ENCODE measurements around the gene SCN1B.
A peak's percentile ranks its signal among the peaks of the same experiment; 100 is the strongest.
"Not testable (repeated sequence)": the region's sequence is repeated elsewhere in the genome, so short reads cannot be mapped to it uniquely, and the experiment has no call there.

Gene SCN1B

DNA sequence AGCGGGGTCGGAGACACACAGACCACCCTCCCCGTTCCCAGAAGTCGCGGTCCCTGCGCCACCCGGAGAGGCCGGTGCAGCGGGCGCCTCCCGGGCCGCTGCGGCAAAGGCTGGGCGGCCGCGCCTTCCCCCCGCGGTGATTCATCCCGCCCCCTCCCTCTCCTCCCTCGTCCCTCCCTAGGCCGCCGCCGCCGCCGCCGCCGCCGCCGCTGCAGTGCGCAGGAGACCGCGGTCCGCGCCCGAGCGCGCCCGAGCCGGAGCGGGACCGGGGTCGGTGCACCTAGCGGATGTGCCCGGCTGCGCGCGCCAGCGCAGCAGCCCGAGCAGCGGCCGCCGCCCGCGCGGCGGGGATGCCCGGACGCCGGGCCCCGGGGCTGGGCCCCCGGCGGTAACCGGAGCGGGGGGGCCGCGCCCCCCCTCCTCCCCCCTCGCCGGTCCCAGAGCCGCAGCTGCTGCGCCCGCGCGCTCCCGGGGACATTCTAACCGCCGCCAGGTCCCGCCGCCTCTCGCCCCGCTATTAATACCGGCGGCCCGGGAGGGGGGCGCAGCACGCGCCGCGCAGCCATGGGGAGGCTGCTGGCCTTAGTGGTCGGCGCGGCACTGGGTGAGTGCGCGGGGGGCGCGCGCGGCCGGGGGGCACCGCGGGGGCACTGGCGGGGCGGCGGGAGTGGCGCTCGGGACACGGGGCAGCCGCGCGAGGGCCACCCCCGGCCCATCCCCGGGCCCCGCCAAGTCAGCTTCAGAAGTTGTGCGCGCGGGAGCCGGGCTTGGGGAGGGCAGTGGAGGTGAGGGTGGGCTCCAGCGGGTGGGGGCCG lies at the start of gene SCN1B:
Gene SCN1B, plus strand, starts transcription at position 214 of the 815 bp plus-strand sequence. Its CDS starts 351 bp downstream, at position 565.
- DNase-seq: peak; percentile 25

DNA sequence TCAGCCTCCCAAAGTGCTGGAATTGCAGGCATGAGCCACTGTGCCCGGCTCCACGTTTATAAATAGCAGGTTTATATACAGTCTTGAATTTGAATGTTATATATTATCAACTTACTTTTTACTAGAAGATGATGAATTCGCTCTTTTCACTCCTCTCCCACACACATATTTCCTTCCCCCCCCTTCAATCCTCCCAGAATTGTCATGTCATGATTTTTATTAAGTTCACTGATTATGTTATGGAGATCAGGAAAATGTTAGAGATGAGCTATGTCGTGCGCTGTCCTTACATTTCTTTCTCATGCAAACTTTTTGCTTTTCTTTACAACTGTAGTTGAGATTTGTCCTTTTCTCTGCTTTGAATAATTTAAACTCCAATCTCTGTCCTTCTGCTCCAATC lies 48.0 kb upstream of the SCN1B start:
- no peak for DNase-seq

DNA sequence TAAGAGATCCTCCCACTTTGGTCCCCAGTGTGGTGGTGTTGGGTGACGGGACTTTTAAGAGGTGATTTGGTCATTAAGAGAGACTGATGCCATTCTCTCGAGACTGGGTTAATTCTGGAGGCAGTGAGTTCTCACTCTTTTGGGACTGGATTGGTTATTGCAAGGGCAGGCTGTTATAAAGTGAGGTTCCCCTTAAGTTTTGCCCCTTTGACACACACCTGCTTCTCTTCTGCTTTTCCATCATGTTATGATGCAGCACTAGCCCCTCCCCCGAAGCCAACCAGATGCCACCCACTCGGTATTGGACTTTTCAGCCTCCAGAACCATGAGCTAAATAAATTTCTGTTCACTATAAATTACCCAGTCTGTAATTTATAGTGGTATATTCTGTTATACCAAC lies 46.5 kb upstream of the SCN1B start:
- no peak for DNase-seq

DNA sequence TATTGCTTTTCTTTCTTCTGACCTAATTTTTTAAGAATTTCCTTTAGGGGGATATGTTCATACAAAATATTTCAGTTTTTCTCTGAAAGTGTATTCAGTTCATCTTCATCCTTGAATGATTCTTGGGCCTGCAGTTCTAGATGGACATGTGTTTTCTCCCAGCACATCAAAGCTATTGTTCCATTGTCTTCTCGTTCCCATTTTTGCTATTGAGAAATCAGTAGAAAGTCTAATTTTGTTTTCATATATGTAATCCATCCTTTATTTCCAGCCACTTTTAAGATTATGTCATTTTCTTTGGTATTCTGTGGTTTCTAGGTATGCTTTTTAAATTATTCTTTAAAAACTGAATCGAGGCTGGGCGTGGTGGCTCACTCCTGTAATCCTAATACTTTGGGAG lies 46.0 kb upstream of the SCN1B start:
- no peak for DNase-seq

DNA sequence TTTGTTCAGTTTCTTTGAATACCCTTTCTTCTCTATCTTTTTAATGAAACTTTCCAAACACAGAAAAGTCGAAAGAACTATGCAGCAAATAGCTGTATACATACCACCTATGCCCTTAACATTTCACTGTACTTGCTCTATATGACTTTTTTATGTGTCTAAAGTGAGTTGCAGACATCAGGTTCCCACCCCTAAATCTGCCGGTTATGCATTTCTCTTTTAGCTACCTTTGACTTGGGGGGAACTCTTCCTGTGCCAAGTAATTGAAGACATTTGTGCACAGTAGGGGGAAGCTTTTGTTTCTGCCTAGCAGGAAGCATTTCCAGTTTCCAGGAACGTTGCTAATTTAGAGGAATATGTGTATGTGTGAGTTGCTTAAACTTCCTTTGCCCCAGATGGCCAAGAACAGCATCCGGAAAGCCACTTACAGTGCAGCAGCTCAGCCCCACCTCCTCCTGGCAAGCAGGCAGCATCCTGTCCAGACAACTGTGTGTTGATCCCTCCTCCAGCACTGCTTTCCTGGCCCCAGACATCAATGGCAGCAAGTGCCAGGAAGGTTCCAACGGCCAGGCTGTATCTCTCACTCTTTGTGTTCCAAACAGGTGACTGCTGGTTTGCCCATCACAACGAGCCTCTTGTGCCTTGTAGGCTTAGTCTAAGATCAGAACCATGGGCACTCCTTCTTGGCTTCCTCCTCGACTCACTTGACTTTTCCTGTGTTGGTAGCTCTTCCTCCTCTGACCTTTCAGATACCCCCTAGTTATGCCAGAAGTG lies 44.8 kb upstream of the SCN1B start:
- DNase-seq: no peak

DNA sequence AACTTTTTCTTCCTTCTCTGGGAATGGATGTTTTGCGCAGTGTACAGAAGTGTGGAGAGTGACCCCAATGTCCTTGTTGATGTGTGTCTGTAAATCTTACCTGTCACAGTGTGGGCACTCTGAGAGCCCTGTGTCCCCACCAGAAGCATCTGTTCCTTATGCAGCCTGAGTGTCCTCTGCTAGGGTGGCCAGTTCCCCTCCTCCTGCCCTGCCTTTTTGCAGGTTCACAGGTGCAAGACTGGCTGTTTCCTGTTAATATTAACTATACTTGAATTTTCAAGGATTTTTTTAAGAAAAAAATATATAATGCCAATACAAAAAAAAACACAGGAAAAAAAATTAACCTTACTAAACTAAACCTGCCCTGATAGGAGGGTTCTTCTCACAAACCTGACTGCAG lies 42.2 kb upstream of the SCN1B start:
- no peak for DNase-seq

DNA sequence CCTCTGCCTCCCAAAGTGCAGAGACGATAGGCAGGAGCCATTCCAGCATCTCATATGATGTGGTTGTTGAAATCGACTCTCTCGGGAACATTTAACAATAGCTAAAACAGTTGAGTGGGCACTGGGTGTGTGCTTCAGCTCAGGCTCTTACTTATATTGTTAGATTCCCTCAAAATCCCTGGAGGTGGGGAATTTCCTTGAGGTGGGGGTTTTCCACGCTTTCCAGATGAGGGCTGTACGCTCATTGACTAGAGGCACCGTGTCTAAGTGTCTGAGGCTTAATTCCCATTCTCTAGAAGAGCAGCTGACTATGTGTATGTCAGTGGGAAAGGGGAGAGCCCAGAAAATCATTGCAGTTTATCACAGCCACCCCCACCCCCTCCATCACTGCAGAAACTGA lies 41.0 kb upstream of the SCN1B start:
- DNase-seq: no peak

DNA sequence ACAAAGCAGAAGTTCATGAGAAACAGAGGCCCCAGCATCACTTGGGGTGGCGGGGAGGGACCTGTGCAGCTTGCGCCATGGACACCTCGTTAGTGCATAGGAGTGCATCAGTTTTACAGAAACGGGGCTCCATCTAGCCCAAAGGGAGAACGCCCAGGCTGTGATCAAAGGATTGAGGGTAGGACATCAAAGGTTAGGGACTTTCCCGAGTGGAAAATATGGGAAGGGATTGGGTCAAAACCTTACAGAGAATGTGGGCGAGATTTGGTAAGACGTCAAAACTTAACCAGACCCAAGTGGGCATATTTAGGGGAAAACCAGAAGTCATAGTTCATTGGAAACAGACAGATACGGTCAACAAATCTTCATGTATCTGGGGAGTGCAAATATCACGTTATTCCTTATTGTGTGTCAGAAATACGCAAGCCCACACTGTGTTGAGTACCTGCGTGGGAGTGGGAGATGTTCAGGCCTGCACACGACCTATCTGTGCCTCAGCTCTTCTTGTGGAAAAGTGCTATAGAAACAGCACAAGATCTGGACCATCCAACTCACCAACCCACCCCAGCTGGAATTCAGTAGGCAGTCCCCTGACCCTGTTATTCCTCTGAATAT lies 39.6 kb upstream of the SCN1B start:
- DNase-seq: no peak

DNA sequence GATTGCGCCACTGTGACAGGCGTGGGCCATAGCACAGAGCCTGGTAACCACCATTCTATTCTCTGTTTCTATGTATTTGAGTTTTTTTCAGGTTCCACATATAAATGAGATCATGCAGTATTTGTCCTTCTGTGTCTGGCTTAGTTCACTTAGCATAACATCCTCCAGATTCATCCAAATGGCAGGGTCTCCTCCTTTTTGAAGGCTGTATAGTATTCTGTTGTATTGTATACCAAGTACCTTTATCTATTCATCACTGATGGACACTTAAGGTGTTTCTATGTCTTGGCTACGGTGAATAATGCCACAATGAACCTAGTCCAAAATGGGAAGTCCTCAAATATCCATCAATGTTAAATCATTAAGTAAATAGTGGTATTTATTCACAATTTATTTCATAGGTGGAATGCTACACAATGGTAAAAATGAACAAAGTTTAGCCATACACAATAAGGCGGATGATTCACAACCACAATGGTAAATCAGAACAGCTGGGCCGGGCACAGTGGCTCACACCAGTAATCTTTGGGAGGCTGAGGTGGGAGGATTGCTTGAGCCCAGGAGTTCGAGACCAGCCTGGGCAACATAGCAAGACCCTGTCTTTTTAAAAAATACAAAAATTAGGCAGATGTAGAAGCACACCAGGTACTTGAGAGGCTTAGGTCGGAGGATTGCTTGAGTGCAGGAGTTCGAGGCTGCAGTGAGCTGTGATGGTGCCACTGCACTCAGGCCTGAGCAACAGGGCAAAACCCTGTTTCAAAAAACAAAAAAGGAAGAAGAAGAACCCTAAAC lies 38.5 kb upstream of the SCN1B start:
- DNase-seq: no peak

DNA sequence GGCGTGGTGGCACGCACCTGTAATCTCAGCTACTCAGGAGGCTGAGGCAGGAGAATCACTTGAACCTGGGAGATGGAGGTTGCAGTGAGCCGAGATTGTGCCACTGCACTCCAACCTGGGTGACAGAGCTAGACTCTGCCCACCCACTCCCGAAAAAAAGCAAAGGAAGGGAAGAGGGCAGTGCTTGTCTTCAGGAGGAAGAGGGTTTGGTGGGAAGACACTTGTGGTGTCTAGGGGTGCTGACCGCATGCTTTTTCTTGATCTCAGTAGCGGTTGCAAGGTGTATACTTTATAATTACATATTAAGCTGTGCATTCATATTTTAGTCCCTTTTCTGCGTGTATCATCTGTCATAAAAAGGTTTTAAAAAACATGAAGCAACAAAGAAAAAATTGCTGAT lies 37.7 kb upstream of the SCN1B start:
- not testable (repeated sequence) for DNase-seq

DNA sequence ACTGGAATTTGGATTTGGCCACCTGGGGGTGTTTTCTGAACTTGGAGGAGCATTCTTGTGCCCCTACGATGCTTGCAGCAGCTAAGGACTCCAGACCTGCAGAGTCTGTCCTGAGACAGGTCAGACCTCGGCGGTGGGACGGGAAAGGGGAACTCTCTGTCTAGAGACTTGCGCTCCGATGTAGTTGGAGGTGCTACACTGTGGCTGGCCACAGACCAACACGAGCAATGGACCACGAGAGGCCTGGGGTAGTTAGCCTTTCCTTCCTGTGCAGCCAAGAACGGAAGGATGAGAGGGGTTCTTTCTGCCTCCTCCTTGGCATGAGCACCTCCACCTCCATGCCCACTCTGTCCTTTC lies 36.0 kb upstream of the SCN1B start:
- DNase-seq: no peak

DNA sequence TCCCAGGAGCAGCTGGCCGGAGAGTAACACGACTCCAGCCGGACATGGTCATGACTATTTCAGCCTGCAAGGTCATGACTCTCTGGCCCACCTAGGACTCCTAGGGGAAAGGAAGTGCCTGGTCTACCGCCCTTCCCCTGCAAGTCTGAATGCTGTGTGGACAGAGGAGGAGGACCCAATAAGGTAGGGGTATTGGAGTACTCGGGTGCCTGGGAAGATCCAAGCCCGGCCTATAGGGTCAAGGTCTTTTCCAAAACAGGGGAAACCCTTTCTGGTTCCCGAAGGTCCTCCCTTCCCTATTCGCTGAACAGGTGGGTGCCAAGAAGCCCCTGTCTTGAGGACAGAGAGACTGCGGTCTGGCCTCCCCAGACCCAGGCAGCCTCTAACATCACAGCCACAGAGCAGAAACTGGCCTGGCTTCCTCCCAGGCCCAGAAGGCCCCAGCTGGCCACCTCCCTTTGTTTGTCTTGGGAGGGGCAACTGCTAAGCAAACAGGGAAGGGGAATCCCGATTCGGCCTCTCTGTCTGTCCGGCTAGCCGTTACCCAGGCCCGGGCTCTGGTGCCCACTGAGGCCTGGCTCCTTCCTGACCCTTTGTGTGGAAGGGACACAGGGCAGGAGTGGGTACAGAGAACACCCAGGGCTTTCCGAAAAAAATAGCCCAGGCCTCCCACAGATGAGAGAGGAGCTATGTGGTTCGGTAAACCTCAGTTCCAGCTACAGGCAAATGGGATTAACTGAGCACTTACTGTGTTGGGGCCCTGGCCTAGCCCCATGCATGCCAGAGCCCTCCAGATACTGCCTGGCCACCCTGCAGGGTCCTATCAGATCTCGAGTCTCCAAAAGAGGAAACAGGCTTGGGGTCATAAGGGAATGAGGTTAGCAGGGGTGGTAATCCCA lies 35.4 kb upstream of the SCN1B start:
- DNase-seq: no peak

DNA sequence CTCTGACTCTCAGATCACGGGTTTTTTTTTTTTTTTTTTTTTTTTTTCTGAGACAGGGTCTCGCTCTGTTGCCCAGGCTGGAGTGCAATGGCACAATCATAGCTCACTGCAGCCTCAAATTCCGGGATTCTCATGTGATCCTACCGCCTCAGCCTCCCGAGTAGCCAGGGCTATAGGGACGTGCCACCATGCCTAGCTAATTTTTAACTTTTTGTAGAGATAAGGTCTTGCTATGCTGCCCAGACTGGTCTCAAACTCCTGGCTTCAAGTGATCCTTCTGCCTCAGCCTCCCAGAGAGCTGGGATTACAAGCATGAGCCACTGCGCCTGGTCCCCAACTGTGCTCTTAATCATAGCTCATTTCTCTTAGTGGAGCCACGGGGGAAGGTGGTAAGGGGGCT lies 34.7 kb upstream of the SCN1B start:
- DNase-seq: no peak

DNA sequence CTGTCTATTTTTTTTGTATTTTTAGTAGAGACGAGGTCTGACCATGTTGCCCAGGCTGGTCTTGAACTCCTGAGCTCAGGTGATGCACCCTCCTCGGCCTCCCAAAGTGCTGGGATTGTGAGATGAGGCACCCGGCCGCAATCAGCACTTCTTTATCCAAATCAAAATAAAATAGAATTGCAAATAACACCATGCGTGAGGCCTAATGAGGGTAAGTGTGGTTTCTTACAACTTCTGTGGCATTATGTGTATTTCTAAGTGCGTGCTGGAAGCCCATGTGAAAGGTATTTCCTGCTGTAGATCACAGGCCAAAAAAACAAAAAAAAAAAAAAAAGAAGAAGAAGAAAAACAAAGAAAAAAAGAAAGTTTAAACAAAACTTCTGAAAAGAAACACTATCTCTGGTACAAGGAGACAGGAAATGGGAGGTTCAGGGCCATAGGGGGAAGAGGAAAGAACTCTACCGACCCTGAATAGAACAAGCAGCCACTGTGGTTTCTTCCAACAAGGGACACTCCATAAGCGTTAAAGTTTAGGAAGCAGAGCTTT lies 33.1 kb upstream of the SCN1B start:
- DNase-seq: no peak

DNA sequence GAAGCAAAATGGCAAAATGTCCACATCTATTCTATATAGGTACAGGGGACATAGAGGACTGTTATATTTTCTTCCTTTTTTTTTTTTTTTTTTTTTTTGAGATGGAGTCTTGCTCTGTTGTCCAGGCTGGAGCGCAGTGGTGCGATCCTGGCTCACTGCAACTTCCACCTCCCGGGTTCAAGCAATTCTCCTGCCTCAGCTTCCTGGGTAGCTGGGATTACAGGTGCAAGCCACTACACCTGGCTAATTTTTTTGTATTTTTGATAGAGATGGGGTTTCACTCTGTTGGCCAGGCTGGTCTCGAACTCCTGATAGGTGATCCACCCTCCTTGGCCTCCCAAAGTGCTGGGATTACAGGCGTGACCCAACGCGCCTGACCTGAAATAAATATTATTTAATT lies 32.0 kb upstream of the SCN1B start:
- not testable (repeated sequence) for DNase-seq

DNA sequence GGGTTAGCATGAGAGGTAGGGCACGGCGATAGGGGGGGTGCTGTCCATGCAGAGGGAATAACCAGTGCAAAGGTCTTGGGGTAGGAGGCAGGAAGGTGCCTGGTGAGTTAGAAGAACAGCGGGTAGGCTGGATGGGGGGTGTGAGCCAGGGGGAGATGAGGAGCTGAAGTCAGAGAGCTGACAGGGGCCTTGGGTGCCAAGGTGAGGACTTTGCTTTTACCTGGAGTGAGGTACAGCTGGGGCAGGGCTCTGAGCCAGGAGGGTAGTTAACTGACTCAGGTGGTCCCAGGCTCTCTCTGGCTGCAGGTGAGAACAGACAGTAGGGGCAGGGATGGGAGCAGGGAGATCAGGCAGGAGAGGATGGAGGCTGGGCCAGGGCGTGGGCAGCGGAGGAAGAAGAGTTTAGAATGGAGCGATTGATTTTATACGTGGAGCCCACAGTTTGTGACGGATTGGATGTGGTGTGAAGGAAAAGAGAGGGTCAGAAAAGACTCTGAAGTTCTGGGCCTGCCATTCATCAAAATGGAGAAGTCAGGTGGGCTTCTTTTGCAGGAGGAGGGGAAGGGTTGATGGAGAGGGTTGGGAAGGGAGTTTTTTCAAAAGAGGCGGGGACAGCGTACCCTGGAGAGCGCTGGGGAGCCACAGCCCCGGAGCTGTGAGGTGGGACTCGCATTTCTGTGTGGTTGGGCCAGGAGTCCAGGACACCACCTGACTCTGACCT lies 31.3 kb upstream of the SCN1B start:
- DNase-seq: no peak

DNA sequence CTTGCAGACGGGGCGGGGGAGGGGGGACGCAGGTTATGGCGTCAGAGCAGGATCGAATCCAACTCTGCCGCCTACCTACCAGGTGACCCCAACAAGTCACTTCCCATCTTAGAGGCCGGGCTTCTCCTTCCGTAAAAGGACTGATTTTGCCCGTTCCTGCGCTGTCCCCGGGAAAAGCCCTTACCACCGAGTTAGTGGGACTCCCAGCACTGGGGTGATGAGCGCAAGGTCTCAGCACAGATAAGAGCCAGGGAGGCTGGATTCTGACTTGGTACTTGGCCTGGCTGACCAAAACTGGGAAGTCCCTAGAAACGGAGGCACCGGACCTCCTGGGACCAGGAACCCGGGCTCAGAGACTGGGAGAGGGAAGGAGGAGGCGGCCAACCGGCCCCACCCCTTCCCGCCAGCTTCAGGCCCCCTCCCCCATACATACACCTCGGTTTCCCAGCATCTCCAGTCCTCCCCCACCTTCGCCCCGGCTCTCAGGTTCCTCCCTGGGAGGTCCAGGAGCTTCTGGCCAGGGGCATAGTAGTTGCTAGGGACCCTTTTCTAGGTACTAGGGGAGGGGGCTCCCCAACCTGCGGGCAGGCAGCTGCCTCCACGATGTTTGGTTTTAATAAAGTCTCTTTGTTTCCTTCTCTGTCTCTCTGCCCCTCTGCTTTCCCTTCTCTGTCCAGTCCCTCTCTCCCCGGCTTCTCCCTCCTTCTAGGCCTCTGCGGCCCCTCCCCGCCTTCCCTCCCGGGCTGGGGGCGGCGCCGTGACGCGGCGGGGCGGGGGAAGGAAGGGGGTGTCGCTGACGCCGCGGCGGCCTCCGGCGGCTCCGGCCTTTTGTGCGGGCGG lies 30.6 kb upstream of the SCN1B start, which contains the start of gene GRAMD1A:
Gene GRAMD1A, plus strand, starts transcription at position 826 of the 840 bp plus-strand sequence. CDS start 156 bp downstream, outside the sequence.
- peak; percentile 82 for DNase-seq

DNA sequence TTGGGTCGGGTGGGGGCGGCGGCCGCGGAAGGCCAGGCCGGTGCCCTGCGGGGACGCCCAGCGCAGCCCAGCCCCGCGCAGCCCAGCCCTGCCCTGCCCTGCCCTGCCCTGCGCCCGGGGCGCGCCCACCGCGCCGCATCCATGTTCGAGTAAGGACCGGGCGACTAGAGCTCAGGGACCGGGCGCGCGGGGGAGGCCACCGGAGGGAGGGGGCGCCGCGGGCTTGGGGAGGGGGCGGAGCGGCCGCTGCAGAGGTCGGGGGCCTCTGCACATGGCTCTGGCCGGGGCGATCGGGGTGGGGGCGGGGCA lies 30.0 kb upstream of the SCN1B start:
- no peak for DNase-seq

DNA sequence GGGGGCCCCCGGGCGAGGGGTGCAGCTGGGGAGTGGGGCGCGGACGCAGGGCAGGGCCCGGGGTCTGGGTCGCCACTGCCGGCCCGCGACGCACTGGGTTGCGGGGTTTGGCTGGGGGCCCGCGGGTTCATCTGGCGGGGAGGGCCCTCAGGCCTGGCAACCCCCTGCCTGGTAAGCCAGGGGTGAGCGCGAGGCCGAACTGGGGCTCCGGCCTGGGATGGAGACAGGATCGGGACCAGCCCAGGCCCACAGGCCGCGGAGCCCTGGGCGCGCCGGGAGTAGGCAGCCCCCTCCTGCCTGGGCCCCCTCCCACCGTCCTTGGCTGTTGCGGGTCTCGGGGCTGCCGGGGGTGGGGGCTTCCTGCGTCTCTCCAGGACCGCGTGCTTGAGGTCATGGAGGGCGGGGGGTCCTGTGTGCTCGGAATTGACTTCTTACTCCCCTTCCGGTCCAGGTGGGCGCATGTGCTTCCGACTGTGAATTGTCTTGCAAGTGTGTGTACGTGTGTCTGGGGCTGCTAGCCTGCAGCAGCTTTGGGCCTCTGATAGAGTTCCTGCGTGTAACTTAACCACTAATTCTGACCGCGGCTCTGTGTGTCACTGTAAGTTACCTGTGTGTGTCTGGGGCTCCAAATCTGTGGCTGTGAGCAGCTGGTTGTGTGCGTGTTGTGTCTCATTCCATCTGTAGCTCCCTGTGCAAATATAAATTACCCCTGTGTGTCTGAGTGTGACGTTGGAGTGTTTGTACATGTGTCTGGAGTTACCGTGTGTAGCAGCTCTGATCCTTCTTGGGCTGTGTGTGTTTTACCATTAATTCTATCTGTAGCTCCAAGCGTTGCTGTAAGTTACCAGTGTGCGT lies 29.4 kb upstream of the SCN1B start:
- peak; percentile 51 for DNase-seq
